Testis (tissue), 2 donors: Measurements from ENCODE around the gene KCNN3.

Source experiments
- POLR2A ChIP-seq: fragments of 450-650 bp; IDR thresholded peaks from one replicate; pipeline ENCODE4 v1.6.1; 2017; ENCODE audit warnings: antibody characterized with exemption, mild to moderate bottlenecking, moderate library complexity
- TF ChIP-seq, protein P1 (sequence below), 3 experiments: fragments of 450-650 bp in 2 of 3; fragments of 200-600 bp in 1 of 3; sonication (generic) in 1 of 3; IDR thresholded peaks; one replicate each; pipeline ENCODE4 v1.5.1; 2016 to 2019; ENCODE audit warnings: antibody characterized with exemption in 3 of 3, mild to moderate bottlenecking in 2 of 3, moderate library complexity in 1 of 3

DNA sequence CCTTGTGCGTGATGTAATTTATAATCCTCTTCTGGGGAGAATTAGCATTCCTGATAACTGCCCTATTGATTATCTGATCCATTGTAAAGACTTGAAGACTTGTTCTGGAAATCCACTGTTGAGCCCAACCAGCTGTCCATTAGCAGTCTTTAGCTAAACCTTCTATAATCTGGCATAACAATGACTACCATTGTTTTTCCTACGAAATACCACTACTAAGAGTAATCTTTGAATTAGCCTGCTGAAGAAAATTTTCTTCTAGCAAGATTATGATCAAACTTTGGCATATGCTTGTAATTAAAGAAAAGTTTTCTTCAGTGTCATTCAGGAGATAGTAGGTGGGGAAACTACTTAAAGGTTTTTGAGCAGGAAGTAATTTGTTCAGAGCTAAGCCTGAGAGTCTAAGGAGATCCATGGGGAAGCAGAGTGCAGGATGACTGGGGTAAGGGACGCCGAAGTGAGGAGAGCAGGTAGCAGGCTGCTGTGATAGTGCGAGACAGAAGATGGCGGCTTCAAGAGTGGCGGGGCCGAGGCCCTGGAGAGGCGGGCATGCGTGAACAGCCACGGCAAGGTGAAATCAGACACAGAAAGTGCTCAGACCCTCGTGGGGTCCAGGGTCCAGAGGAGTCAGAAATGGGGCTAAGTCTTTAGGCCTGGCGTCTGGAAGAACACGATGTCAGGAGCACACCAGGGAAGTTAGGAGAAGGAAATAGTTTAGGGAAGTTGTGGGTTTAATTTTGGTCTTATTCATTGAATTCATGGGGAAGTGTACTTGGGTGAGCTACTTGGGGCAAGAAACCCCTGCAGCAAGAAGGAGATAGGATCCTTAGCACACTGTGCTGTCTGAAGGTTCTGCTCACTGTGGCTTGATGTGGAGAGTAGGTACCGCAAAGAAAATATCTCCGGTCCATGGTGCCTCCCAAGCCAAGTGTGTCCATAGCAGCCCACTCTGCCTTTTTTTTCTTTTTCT is 149.5 kb downstream of the KCNN3 start:
- TF ChIP-seq, protein P1, sequence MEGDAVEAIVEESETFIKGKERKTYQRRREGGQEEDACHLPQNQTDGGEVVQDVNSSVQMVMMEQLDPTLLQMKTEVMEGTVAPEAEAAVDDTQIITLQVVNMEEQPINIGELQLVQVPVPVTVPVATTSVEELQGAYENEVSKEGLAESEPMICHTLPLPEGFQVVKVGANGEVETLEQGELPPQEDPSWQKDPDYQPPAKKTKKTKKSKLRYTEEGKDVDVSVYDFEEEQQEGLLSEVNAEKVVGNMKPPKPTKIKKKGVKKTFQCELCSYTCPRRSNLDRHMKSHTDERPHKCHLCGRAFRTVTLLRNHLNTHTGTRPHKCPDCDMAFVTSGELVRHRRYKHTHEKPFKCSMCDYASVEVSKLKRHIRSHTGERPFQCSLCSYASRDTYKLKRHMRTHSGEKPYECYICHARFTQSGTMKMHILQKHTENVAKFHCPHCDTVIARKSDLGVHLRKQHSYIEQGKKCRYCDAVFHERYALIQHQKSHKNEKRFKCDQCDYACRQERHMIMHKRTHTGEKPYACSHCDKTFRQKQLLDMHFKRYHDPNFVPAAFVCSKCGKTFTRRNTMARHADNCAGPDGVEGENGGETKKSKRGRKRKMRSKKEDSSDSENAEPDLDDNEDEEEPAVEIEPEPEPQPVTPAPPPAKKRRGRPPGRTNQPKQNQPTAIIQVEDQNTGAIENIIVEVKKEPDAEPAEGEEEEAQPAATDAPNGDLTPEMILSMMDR (IDR thresholded peaks at IDR 0.05) = no peak
- no peak for TF ChIP-seq POLR2A
